DMS153 treated with DMSO at 0.1 percent for 48 hours (cell line): ENCODE data around the gene ZNF804B.

ENCODE experiments used
- DNase-seq: peaks from one replicate; lab custom pipeline; 2025; ENCODE audit not compliant: unreplicated experiment; lab: John Stamatoyannopoulos, UW

ZNF804B gene

DNA sequence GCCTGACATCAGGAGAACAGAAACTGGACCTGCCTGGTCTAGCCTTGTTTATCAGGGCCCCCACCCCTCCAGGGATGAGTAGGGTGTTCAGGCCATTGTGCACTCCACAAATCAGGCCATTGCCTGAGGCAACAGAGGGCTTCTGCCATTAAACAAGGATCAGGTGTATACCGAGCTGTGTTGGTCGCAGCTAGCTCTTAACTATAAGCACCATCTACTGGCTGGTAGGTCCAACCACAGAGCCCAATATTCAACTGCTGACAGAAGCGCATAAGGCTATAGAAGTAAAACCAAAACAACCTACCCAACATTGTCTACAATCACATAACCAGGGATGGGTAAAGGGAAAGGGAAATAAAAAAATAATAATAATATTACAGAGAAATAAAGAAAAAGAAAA, 487.7 kb downstream of the ZNF804B start:
- no peak for DNase-seq

DNA sequence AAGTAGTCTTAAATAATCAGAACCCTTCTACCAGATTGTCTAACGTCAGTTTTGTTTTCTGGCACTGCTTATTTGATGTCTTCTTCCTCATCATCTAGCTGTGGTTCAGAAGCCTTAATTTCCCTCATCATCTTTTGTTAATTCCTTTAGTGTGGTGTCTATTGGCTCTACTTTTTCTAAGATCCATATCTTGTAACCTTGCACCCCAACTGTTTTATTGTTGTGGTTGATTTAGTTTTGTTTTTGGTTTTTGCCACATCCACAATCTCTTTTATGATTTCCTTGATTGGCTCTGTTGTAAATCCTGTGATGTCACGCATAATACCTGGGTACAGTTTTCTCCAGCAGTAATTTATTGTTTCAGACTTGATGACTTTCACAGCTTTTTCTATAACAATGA, 499.6 kb downstream of the ZNF804B start:
- DNase-seq: no peak

DNA sequence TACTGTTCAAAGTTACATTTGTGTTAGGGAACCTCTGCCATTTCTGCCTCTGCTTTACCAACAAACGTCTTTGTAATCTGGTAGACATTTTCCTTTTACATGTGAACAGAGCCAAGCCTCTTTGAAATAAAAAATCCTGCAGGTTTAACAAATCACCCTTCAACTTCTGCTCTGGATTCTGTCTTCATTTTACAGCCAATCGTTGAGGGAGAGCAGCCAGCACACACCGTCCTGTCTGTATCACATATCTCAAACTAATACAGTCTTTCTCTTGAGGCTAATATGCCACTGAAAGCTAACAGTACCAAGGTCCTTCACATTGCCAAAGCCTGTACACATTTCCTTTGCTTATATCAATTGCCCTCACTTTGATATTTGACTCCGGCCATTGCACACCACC, 504.6 kb downstream of the ZNF804B start:
- no peak for DNase-seq

- no peak for DNase-seq
Observed at GRCh38 chr7:89265631-89266030, 506.1 kb downstream of the ZNF804B start.

GRCh38 chr7:89283302-89283701, 523.8 kb downstream of the ZNF804B start:
- DNase-seq: no peak

- no peak for DNase-seq
Observed at GRCh38 chr7:89308535-89308934, 549.0 kb downstream of the ZNF804B start.

- no peak for DNase-seq
Observed at GRCh38 chr7:89311886-89312285, 552.4 kb downstream of the ZNF804B start.

- DNase-seq: no peak
Observed at GRCh38 chr7:89312551-89312950, 553.1 kb downstream of the ZNF804B start.

DNA sequence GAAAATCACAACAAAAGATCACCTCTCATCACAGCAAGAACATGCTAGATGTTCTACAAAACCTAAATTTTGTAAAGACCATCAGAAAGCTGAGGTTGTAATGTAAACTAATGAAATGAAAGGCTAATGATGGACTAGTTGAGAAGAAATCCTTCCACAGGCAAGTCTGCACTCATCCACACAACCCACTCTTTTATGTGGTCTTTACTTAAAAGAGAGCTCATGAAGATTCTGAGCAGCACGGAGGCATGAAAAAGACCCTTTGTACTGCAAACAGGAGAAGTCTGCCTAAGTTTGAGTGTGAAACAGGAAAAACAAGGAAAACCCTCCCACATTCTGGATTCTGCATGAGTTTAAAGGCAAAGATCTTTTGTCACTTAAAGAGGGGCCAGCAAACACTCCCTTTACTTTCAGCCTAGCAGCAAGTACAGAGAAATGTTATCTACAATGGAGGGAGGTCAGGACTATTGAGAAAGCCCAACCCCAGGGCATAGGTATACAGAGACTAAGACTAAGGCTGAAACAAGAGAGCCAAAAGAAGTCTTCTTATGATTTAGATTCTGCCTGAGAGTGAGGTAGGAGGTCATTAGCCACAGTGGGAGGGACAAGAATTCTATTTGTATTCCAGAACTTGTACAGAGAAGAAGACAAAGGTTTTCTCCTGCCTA, 557.2 kb downstream of the ZNF804B start:
- no peak for DNase-seq

GRCh38 chr7:89332026-89332425, 572.5 kb downstream of the ZNF804B start:
- no peak for DNase-seq

GRCh38 chr7:89334797-89335196, 575.3 kb downstream of the ZNF804B start:
- no peak for DNase-seq

GRCh38 chr7:89335490-89335889, 576.0 kb downstream of the ZNF804B start:
- DNase-seq: no peak

DNA sequence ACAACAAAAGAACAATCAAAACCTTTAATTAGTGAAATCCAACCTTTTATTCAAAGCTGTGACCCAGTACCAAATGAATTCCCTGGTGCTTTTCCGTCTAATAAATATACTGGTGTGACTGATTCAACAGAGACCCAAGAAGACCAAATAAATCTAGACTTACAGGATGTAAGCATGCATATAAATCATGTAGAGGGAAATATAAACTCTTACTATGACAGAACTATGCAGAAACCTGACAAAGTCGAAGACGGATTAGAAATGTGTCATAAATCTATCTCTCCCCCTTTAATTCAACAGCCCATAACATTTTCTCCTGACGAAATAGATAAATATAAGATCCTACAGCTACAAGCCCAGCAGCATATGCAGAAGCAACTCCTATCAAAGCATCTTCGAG, 576.6 kb downstream of the ZNF804B start:
- DNase-seq: no peak

- DNase-seq: no peak
Observed at GRCh38 chr7:89339748-89340147, 580.2 kb downstream of the ZNF804B start.

DNA sequence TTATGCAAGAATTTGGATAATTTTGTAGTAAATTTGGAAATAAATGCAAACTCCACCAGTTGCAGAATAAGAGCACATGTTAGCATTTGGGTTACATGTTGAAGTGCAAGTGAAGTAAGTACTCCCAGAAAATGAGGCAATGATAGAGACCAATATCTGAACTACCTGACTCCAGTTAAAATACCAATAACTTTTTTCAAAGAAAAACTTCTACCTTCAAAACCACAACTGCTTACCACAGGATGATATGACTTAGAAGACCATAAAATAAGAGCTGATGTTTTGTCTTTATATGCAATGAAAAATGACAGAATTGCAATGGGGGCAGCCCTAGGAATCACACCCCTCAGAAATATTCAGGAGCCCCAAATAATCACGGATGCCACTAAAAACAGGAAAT, 597.6 kb downstream of the ZNF804B start:
- no peak for DNase-seq

GRCh38 chr7:89377219-89377618, 617.7 kb downstream of the ZNF804B start:
- DNase-seq: no peak

GRCh38 chr7:89385411-89385810, 625.9 kb downstream of the ZNF804B start:
- DNase-seq: no peak
